Natural killer cell (primary cell): ENCODE measurements around the gene FOXP1. TPM values are rescaled to one million over a fixed set of nuclear protein-coding genes. Genes with fewer than 3 reads are reported as not detected.

Experiments
- ATAC-seq, 3 donors: fragments of 150-1000 bp in 2 of 3; fragments of 200-7000 bp in 1 of 3; cut with Tn5 transposase; 1 replicate in 1 of 3; 2 replicates in 2 of 3; pipeline ENCODE4 v1.10.0; 2021; ENCODE audit warnings: mild to moderate bottlenecking in 2 of 3, moderate library complexity in 2 of 3
- DNase-seq, 2 donors: peaks; one replicate each; pipeline versions ENCODE4 v3.0.0 to v3.0.0-alpha.2; 2013 to 2021; ENCODE audit warnings: mixed read lengths in 1 of 2
- H3K27ac ChIP-seq: one replicate; pipeline ENCODE4 v1.5.1; 2013; ENCODE audit warnings: mild to moderate bottlenecking, low read length
- H3K27me3 ChIP-seq: one replicate; pipeline ENCODE4 v1.6.1; 2013; ENCODE audit warnings: low read length; ENCODE audit not compliant: control insufficient read depth, insufficient read depth
- H3K36me3 ChIP-seq: one replicate; pipeline ENCODE4 v1.6.1; 2013; ENCODE audit warnings: low read length; ENCODE audit not compliant: control insufficient read depth, insufficient read depth
- H3K4me1 ChIP-seq: one replicate; pipeline ENCODE4 v1.6.1; 2013; ENCODE audit warnings: low read length; ENCODE audit not compliant: control insufficient read depth, insufficient read depth
- H3K4me3 ChIP-seq: one replicate; pipeline ENCODE4 v1.5.1; 2013; ENCODE audit warnings: low read length
- H3K9me3 ChIP-seq: one replicate; pipeline ENCODE4 v1.6.1; 2013; ENCODE audit warnings: low read length; ENCODE audit not compliant: control insufficient read depth, insufficient read depth
- H3K27ac Mint-ChIP-seq, 2 donors: one replicate each; pipeline ENCODE4 v1.8.0; 2022; ENCODE audit warnings: mild to moderate bottlenecking in 2 of 2, mixed read lengths in 2 of 2, moderate library complexity in 1 of 2
- H3K27me3 Mint-ChIP-seq, 2 donors: one replicate each; pipeline ENCODE4 v1.8.0; 2022; ENCODE audit warnings: low read depth in 2 of 2, mixed read lengths in 2 of 2
- H3K36me3 Mint-ChIP-seq: one replicate; pipeline ENCODE4 v1.8.0; 2022; ENCODE audit warnings: mixed read lengths
- H3K4me1 Mint-ChIP-seq, 2 donors: one replicate each; pipeline ENCODE4 v1.8.0; 2022; ENCODE audit warnings: mixed read lengths in 2 of 2
- H3K4me3 Mint-ChIP-seq: one replicate; pipeline ENCODE4 v1.8.0; 2022; ENCODE audit warnings: mild to moderate bottlenecking, moderate library complexity, mixed read lengths
- H3K9me3 Mint-ChIP-seq, 2 donors: one replicate each; pipeline ENCODE4 v1.8.0; 2022; ENCODE audit warnings: mixed read lengths in 2 of 2
- CTCF ChIP-seq: fragments of 200-600 bp; IDR thresholded peaks from one replicate; pipeline ENCODE4 v1.8.0; 2022; ENCODE audit warnings: antibody characterized with exemption
- WGBS: methylation state at CpG from one replicate; pipeline ENCODE4 v1.1.7; 2013; ENCODE audit warnings: missing lambda C conversion rate; ENCODE audit not compliant: insufficient coverage; 5-methylcytosine and 5-hydroxymethylcytosine counted together
- intact Hi-C: fragments of 100-400 bp; cut with micrococcal nuclease; formaldehyde crosslinking; loops from one replicate; pipeline ENCODE4 v1.14.2; 2022
- total RNA-seq, 4 donors: library from RNA; stranded (reverse); fragments of 120-200 nt in 1 of 4; gene quantifications; one replicate each; pipeline versions ENCODE4 v1.2.3 to v1.2.4, GENCODE V29; 2013 to 2022

The FOXP1 gene
- total RNA-seq, 3 donors from 2014 or later (not counting 1 experiment from before 2014, with no cell fraction given), result 166 to 185 (median 166) TPM

- no peaks in the 10 kb centered on the region for H3K36me3 Mint-ChIP-seq
- TF ChIP-seq CTCF, result no peak
- no peaks in the 10 kb centered on the region for H3K4me1 ChIP-seq
- intact Hi-C loops, result no loop called here
- H3K4me3 Mint-ChIP-seq, result no peak overlapping the region
- no peaks in the 10 kb centered on the region for H3K27me3 ChIP-seq
- H3K27ac Mint-ChIP-seq, result no peak overlapping the region
- H3K9me3 Mint-ChIP-seq, result no peaks in the 10 kb centered on the region
- no peaks in the 10 kb centered on the region for H3K27me3 Mint-ChIP-seq
- ATAC-seq (no peak), DNase-seq (peak in 1 of 2 donors; percentile 69)
- no peak overlapping the region for H3K4me3 ChIP-seq
- WGBS, result 94% methylated on average over 5 of the region's 5 CpGs
- H3K9me3 ChIP-seq, result no peaks in the 10 kb centered on the region
- peaks cover 2% of the 10 kb centered on the region for H3K36me3 ChIP-seq
- peaks cover 16 to 23% of the 10 kb centered on the region in 2 donors for H3K4me1 Mint-ChIP-seq
- H3K27ac ChIP-seq, result no peak overlapping the region
Observed at GRCh38 chr3:71299160-71299559, 284.4 kb downstream of the FOXP1 start.

- 89% methylated on average over 5 of the region's 7 CpGs for WGBS
- H3K9me3 ChIP-seq, result no peaks in the 10 kb centered on the region
- ATAC-seq (no peak), DNase-seq (no peak)
- Mint-ChIP-seq H3K9me3 (no peaks in the 10 kb centered on the region), H3K27ac (no peak overlapping the region), H3K27me3 (no peaks in the 10 kb centered on the region), H3K4me3 (no peak overlapping the region), H3K36me3 (no peaks in the 10 kb centered on the region), H3K4me1 (peaks cover 0 to 6% of the 10 kb centered on the region in 2 donors)
- no peak for TF ChIP-seq CTCF
- peaks cover 2% of the 10 kb centered on the region for H3K36me3 ChIP-seq
- intact Hi-C loops, result no loop called here
- H3K27me3 ChIP-seq, result no peaks in the 10 kb centered on the region
- no peak overlapping the region for H3K4me3 ChIP-seq
- H3K27ac ChIP-seq, result no peak overlapping the region
- H3K4me1 ChIP-seq, result no peaks in the 10 kb centered on the region
Observed at GRCh38 chr3:71294919-71295318, 288.6 kb downstream of the FOXP1 start.

- 91% methylated on average over 2 of the region's 2 CpGs for WGBS
- Histone ChIP-seq H3K27ac (no peak overlapping the region), H3K36me3 (peaks cover 2% of the 10 kb centered on the region), H3K4me3 (no peak overlapping the region), H3K9me3 (no peaks in the 10 kb centered on the region), H3K4me1 (no peaks in the 10 kb centered on the region), H3K27me3 (no peaks in the 10 kb centered on the region)
- no peak overlapping the region for H3K27ac Mint-ChIP-seq
- no peaks in the 10 kb centered on the region for H3K9me3 Mint-ChIP-seq
- H3K4me3 Mint-ChIP-seq, result no peak overlapping the region
- DNase-seq (no peak), ATAC-seq (no peak)
- H3K4me1 Mint-ChIP-seq, result peaks cover 0 to 11% of the 10 kb centered on the region in 2 donors
- H3K36me3 Mint-ChIP-seq, result no peaks in the 10 kb centered on the region
- no peak for TF ChIP-seq CTCF
- no peaks in the 10 kb centered on the region for H3K27me3 Mint-ChIP-seq
- intact Hi-C loops, result no loop called here
Observed at GRCh38 chr3:71290301-71290700, 293.2 kb downstream of the FOXP1 start.

GRCh38 chr3:71288269-71288930 is 295.1 kb downstream of the FOXP1 start:
- no peak overlapping the region for H3K27ac ChIP-seq
- H3K4me1 Mint-ChIP-seq, result peaks cover 0 to 11% of the 10 kb centered on the region in 2 donors

More at GRCh38 chr3:71288269-71288930, 295.1 kb downstream of the FOXP1 start:
- Histone ChIP-seq H3K4me3 (no peak overlapping the region), H3K27me3 (no peaks in the 10 kb centered on the region), H3K36me3 (no peaks in the 10 kb centered on the region), H3K9me3 (no peaks in the 10 kb centered on the region), H3K4me1 (no peaks in the 10 kb centered on the region)
- WGBS, result 97% methylated on average over 2 of the region's 4 CpGs
- H3K27me3 Mint-ChIP-seq, result no peaks in the 10 kb centered on the region
- H3K27ac Mint-ChIP-seq, result no peak overlapping the region
- H3K4me3 Mint-ChIP-seq, result no peak overlapping the region
- H3K9me3 Mint-ChIP-seq, result no peaks in the 10 kb centered on the region
- no peak for ATAC-seq
- TF ChIP-seq CTCF, result no peak
- DNase-seq, result no peak
- intact Hi-C loops, result no loop called here
- H3K36me3 Mint-ChIP-seq, result no peaks in the 10 kb centered on the region
